SK-N-SH (cell line): ENCODE measurements around the gene PHEX. TPM values are rescaled to one million over a fixed set of nuclear protein-coding genes. Genes with fewer than 3 reads are reported as not detected.

Experiments
- CTCF ChIA-PET: fragments of 300-600, 350-600 bp; formaldehyde crosslinking; extraction: SDS; loops from one replicate; lab custom pipeline; 2021; lab: Yijun Ruan, JAX
- POLR2A ChIA-PET: fragments of 350-600 bp; sonication (Branson Sonifier 250); formaldehyde crosslinking; extraction: SDS; loops from one replicate; lab custom pipeline; 2020; ENCODE audit warnings: antibody characterized with exemption, inconsistent platforms; lab: Yijun Ruan, JAX
- DNase-seq: peaks from one replicate; pipeline ENCODE4 v3.0.0; 2012
- H2AFZ ChIP-seq: fragments of 200-600 bp; sonication (generic); 2 replicates; pipeline ENCODE4 v1.8.1; 2016; ENCODE audit warnings: antibody characterized with exemption, mild to moderate bottlenecking, low read depth
- H3F3A ChIP-seq: fragments of 200-600 bp; sonication (generic); replicated peaks from 2 replicates; pipeline ENCODE3; 2016; ENCODE audit warnings: antibody characterized with exemption, mild to moderate bottlenecking; ENCODE audit not compliant: insufficient read depth
- H3K27ac ChIP-seq, 2 experiments: fragments of 200-500 bp in 1 of 2; fragments of 200-600 bp in 1 of 2; sonication (Bioruptor generic) in 1 of 2; sonication (generic), shearing (Covaris generic) in 1 of 2; 2 replicates each; pipeline versions ENCODE4 v1.5.1 to v1.6.1; 2014 to 2016; ENCODE audit warnings: low read depth in 2 of 2, inconsistent platforms in 1 of 2, low read length in 1 of 2, mild to moderate bottlenecking in 1 of 2, mixed read lengths in 1 of 2
- H3K27me3 ChIP-seq: fragments of 200-600 bp; sonication (generic), shearing (Covaris generic); 2 replicates; pipeline ENCODE4 v1.6.1; 2016; ENCODE audit warnings: mixed run types; ENCODE audit not compliant: insufficient read depth
- H3K36me3 ChIP-seq, 2 experiments: fragments of 200-500 bp in 1 of 2; fragments of 200-600 bp in 1 of 2; sonication (Bioruptor generic) in 1 of 2; sonication (generic) in 1 of 2; replicated peaks in 1 of 2; 2 replicates each; pipeline versions ENCODE3 to v1.5.1; 2014 to 2016; ENCODE audit warnings: low read length in 1 of 2, mild to moderate bottlenecking in 1 of 2; ENCODE audit not compliant: insufficient read depth in 2 of 2, control insufficient read depth in 1 of 2
- H3K4me1 ChIP-seq, 2 experiments: fragments of 200-500 bp in 1 of 2; fragments of 200-600 bp in 1 of 2; sonication (Bioruptor generic) in 1 of 2; sonication (generic), shearing (Covaris generic) in 1 of 2; 2 replicates each; pipeline versions ENCODE4 v1.5.1 to v1.6.1; 2014 to 2016; ENCODE audit warnings: low read depth in 1 of 2, low read length in 1 of 2, mixed run types in 1 of 2; ENCODE audit not compliant: insufficient read depth in 2 of 2, control insufficient read depth in 1 of 2
- H3K4me2 ChIP-seq: fragments of 200-600 bp; sonication (generic), shearing (Covaris generic); 2 replicates; pipeline ENCODE4 v1.6.1; 2017; ENCODE audit warnings: mixed run types
- H3K4me3 ChIP-seq, 2 experiments: fragments of 200-500 bp in 1 of 2; fragments of 200-600 bp in 1 of 2; sonication (Bioruptor generic) in 1 of 2; sonication (generic), shearing (Covaris generic) in 1 of 2; 2 replicates each; pipeline versions ENCODE4 v1.5.1 to v1.8.1; 2014 to 2016; ENCODE audit warnings: low read depth in 2 of 2, inconsistent platforms in 1 of 2, low read length in 1 of 2, mild to moderate bottlenecking in 1 of 2, mixed read lengths in 1 of 2, moderate library complexity in 1 of 2
- H3K79me2 ChIP-seq: fragments of 200-600 bp; sonication (generic); 2 replicates; pipeline ENCODE4 v1.8.1; 2017; ENCODE audit warnings: mild to moderate bottlenecking; ENCODE audit not compliant: insufficient read depth
- H3K9ac ChIP-seq: fragments of 200-600 bp; sonication (generic); 2 replicates; pipeline ENCODE4 v1.6.1; 2017; ENCODE audit warnings: mixed run types
- H3K9me2 ChIP-seq: fragments of 200-600 bp; sonication (generic); 2 replicates; pipeline ENCODE4 v1.6.1; 2017; ENCODE audit warnings: mixed run types
- H3K9me3 ChIP-seq: fragments of 200-600 bp; sonication (generic); 2 replicates; pipeline ENCODE4 v1.6.1; 2017; ENCODE audit warnings: mixed run types, mild to moderate bottlenecking, moderate library complexity
- H4K20me1 ChIP-seq: fragments of 200-600 bp; sonication (generic); 2 replicates; pipeline ENCODE4 v1.6.1; 2017; ENCODE audit warnings: mild to moderate bottlenecking, mixed run types; ENCODE audit not compliant: insufficient read depth
- CTCF ChIP-seq: fragments of 200-600 bp; sonication (generic); IDR thresholded peaks from 2 replicates; pipeline ENCODE4 v1.6.1; 2017; ENCODE audit warnings: antibody characterized with exemption, mild to moderate bottlenecking, moderate library complexity
- ELF1 ChIP-seq: IDR thresholded peaks from 2 replicates; pipeline ENCODE4 v1.4.0; 2012
- EZH2phosphoT487 ChIP-seq: fragments of 200-600 bp; sonication (generic); IDR thresholded peaks from 2 replicates; pipeline ENCODE4 v1.6.1; 2017; ENCODE audit warnings: low read depth, mixed run types, mild to moderate bottlenecking, antibody characterized with exemption, moderate library complexity, borderline replicate concordance
- FOSL2 ChIP-seq: IDR thresholded peaks from 2 replicates; pipeline ENCODE4 v1.4.0; 2012; ENCODE audit warnings: low read depth, mild to moderate bottlenecking, moderate library complexity, borderline replicate concordance
- FOXM1 ChIP-seq: IDR thresholded peaks from 2 replicates; pipeline ENCODE4 v1.4.0; 2012; ENCODE audit warnings: low read depth, mild to moderate bottlenecking
- GABPA ChIP-seq: IDR thresholded peaks from 2 replicates; pipeline ENCODE4 v1.4.0; 2012; ENCODE audit warnings: low read depth, mild to moderate bottlenecking
- JUND ChIP-seq: IDR thresholded peaks from 2 replicates; pipeline ENCODE4 v1.4.0; 2012
- MEF2A ChIP-seq: IDR thresholded peaks from 2 replicates; pipeline ENCODE4 v1.4.0; 2012; ENCODE audit warnings: low read depth, borderline replicate concordance
- NRF1 ChIP-seq: IDR thresholded peaks from 2 replicates; pipeline ENCODE4 v1.6.1; 2012; ENCODE audit warnings: low read depth, mild to moderate bottlenecking, low read length
- POLR2AphosphoS5 ChIP-seq: IDR thresholded peaks from 2 replicates; pipeline ENCODE4 v1.6.1; 2012; ENCODE audit warnings: low read depth, low read length
- RAD21 ChIP-seq: IDR thresholded peaks from 2 replicates; pipeline ENCODE4 v1.6.1; 2012; ENCODE audit warnings: mild to moderate bottlenecking, low read length
- RXRA ChIP-seq: IDR thresholded peaks from 2 replicates; pipeline ENCODE4 v1.4.0; 2012; ENCODE audit warnings: low read depth, mild to moderate bottlenecking, borderline replicate concordance
- SIN3A ChIP-seq: IDR thresholded peaks from 2 replicates; pipeline ENCODE4 v1.6.1; 2012; ENCODE audit warnings: low read depth, mild to moderate bottlenecking, low read length, moderate library complexity, borderline replicate concordance
- SMC3 ChIP-seq: IDR thresholded peaks from 2 replicates; pipeline ENCODE4 v1.6.1; 2012; ENCODE audit warnings: low read depth, low read length, improper control_type of control experiment
- TAF1 ChIP-seq: IDR thresholded peaks from 2 replicates; pipeline ENCODE4 v1.6.1; 2012; ENCODE audit warnings: low read depth, mild to moderate bottlenecking, low read length, moderate library complexity, borderline replicate concordance
- TEAD4 ChIP-seq: IDR thresholded peaks from 2 replicates; pipeline ENCODE4 v1.4.0; 2012; ENCODE audit warnings: mild to moderate bottlenecking, borderline replicate concordance; ENCODE audit not compliant: insufficient read depth
- USF1 ChIP-seq: IDR thresholded peaks from 2 replicates; pipeline ENCODE4 v1.4.0; 2012; ENCODE audit warnings: low read depth, borderline replicate concordance
- YY1 ChIP-seq: IDR thresholded peaks from 2 replicates; pipeline ENCODE4 v1.4.0; 2012; ENCODE audit warnings: low read depth, mild to moderate bottlenecking
- WGBS: methylation state at CpG from one replicate; pipeline ENCODE4 v1.1.6; 2017; ENCODE audit warnings: low lambda C conversion rate; 5-methylcytosine and 5-hydroxymethylcytosine counted together
- polyA plus RNA-seq, 3 experiments: library from polyadenylated mRNA; depleted of rRNA; stranded (reverse); fragments of >200 nt; gene quantifications; 2 replicates each; pipeline ENCODE4 v1.2.3, GENCODE V29; 2012
- TF ChIP-seq, protein P1 (sequence below): IDR thresholded peaks from 2 replicates; pipeline ENCODE4 v1.4.0; 2012; ENCODE audit warnings: low read depth
- TF ChIP-seq, protein P2 (sequence below): IDR thresholded peaks from 2 replicates; pipeline ENCODE4 v1.6.1; 2012; ENCODE audit warnings: mild to moderate bottlenecking, low read depth, low read length, moderate library complexity

Gene PHEX
- polyA plus RNA-seq, 1 of the 3 experiments (the other 2 are of a cell fraction): 0.35 TPM

GRCh38 chrX:22272613-22273012 is 240.5 kb downstream of the PHEX start, which contains the start of gene CBLL2:
Gene CBLL2, plus strand, starts transcription at chrX:22272913. Its CDS starts 79 bp downstream, at chrX:22272992.
- no peaks in the 10 kb centered on the region for H3K9me2 ChIP-seq
- no peak for TF ChIP-seq USF1
- no peak for TF ChIP-seq CTCF
- TF ChIP-seq, protein P1, sequence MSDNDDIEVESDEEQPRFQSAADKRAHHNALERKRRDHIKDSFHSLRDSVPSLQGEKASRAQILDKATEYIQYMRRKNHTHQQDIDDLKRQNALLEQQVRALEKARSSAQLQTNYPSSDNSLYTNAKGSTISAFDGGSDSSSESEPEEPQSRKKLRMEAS: no peak
- no peak for TF ChIP-seq RXRA
- no peak for TF ChIP-seq GABPA
- no peak for TF ChIP-seq RAD21
- TF ChIP-seq POLR2AphosphoS5: no peak
- no peak for TF ChIP-seq SMC3
- TF ChIP-seq MEF2A: no peak
- TF ChIP-seq TAF1: no peak
- no peak for TF ChIP-seq FOXM1
- TF ChIP-seq NRF1: no peak
- no peaks in the 10 kb centered on the region for H3K36me3 ChIP-seq
- no peak within 1 kb of the TSS for H3K4me3 ChIP-seq
- H3F3A ChIP-seq: no peaks in the 10 kb centered on the region
- no peaks in the 10 kb centered on the region for H3K79me2 ChIP-seq
- H3K27ac ChIP-seq: no peak within 1 kb of the TSS
- H3K4me2 ChIP-seq: no peak within 1 kb of the TSS
- no peaks in the 10 kb centered on the region for H4K20me1 ChIP-seq
- H3K9ac ChIP-seq: no peak within 1 kb of the TSS
- H2AFZ ChIP-seq: no peak within 1 kb of the TSS
- DNase-seq: no peak
- CTCF ChIA-PET: no interaction called here
- POLR2A ChIA-PET: no interaction called here
- H3K4me1 ChIP-seq: no peaks in the 10 kb centered on the region
- no peaks in the 10 kb centered on the region for H3K9me3 ChIP-seq
- WGBS: 61% methylated on average over 13 of the region's 13 CpGs
- no peaks in the 10 kb centered on the region for H3K27me3 ChIP-seq

DNA sequence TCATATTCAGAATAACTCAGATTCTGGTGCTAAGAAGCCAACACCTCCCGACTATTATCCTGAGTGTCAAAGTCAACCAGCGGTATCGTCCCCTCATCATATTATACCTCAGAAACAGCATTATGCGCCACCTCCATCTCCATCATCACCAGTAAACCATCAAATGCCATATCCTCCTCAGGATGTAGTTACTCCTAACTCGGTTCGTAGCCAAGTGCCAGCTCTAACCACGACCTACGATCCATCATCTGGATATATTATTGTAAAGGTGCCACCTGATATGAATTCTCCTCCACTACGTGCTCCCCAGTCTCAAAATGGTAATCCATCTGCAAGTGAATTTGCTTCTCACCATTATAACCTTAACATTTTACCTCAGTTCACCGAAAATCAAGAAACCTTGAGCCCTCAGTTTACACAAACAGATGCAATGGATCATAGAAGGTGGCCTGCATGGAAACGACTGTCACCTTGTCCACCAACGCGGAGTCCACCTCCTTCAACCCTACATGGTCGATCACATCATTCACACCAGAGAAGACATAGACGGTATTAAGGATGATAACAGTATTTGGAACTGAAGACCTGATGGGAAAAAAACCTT is 241.7 kb downstream of the PHEX start:
- DNase-seq: no peak
- Histone ChIP-seq H3K27me3 (no peaks in the 10 kb centered on the region), H3K4me3 (no peak overlapping the region), H3K9me3 (no peaks in the 10 kb centered on the region), H3K4me2 (no peak overlapping the region), H3K36me3 (no peaks in the 10 kb centered on the region), H3K9ac (no peak overlapping the region), H3F3A (no peaks in the 10 kb centered on the region), H3K4me1 (no peaks in the 10 kb centered on the region), H4K20me1 (no peaks in the 10 kb centered on the region), H3K79me2 (no peaks in the 10 kb centered on the region), H3K9me2 (no peaks in the 10 kb centered on the region), H2AFZ (no peak overlapping the region), H3K27ac (no peak overlapping the region)
- WGBS: 47% methylated on average over 15 of the region's 15 CpGs
- ChIA-PET POLR2A (no interaction called here), CTCF (no interaction called here)
- TF ChIP-seq TAF1: no peak
- TF ChIP-seq, protein P2, sequence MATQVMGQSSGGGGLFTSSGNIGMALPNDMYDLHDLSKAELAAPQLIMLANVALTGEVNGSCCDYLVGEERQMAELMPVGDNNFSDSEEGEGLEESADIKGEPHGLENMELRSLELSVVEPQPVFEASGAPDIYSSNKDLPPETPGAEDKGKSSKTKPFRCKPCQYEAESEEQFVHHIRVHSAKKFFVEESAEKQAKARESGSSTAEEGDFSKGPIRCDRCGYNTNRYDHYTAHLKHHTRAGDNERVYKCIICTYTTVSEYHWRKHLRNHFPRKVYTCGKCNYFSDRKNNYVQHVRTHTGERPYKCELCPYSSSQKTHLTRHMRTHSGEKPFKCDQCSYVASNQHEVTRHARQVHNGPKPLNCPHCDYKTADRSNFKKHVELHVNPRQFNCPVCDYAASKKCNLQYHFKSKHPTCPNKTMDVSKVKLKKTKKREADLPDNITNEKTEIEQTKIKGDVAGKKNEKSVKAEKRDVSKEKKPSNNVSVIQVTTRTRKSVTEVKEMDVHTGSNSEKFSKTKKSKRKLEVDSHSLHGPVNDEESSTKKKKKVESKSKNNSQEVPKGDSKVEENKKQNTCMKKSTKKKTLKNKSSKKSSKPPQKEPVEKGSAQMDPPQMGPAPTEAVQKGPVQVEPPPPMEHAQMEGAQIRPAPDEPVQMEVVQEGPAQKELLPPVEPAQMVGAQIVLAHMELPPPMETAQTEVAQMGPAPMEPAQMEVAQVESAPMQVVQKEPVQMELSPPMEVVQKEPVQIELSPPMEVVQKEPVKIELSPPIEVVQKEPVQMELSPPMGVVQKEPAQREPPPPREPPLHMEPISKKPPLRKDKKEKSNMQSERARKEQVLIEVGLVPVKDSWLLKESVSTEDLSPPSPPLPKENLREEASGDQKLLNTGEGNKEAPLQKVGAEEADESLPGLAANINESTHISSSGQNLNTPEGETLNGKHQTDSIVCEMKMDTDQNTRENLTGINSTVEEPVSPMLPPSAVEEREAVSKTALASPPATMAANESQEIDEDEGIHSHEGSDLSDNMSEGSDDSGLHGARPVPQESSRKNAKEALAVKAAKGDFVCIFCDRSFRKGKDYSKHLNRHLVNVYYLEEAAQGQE: no peak
- TF ChIP-seq USF1: no peak
- TF ChIP-seq YY1: no peak
- no peak for TF ChIP-seq FOSL2
- no peak for TF ChIP-seq SIN3A
- no peak for TF ChIP-seq GABPA
- TF ChIP-seq JUND: no peak
- no peak for TF ChIP-seq EZH2phosphoT487
- no peak for TF ChIP-seq ELF1
- TF ChIP-seq TEAD4: no peak
